Naive B cell (primary cell): Measurements from ENCODE around the gene PKD2. TPM values are rescaled to one million over a fixed set of nuclear protein-coding genes. Genes with fewer than 3 reads are reported as not detected.

Experiments used
- ATAC-seq, 2 donors: fragments of 150-1000 bp; cut with Tn5 transposase; 2 replicates each; pipeline ENCODE4 v1.10.0; 2021; ENCODE audit warnings: low read depth in 2 of 2, mild to moderate bottlenecking in 2 of 2, moderate library complexity in 2 of 2
- DNase-seq: peaks from one replicate; pipeline ENCODE4 v3.0.0; 2022
- H3K27ac Mint-ChIP-seq, 6 donors: one replicate each; pipeline ENCODE4 v1.8.0; 2020 to 2022; ENCODE audit warnings: mild to moderate bottlenecking in 6 of 6, mixed read lengths in 6 of 6, moderate library complexity in 5 of 6, inconsistent platforms in 2 of 6
- H3K27me3 Mint-ChIP-seq, 3 donors: one replicate each; pipeline ENCODE4 v1.8.0; 2021 to 2022; ENCODE audit warnings: mixed read lengths in 3 of 3, mild to moderate bottlenecking in 1 of 3
- H3K36me3 Mint-ChIP-seq, 2 donors: one replicate each; pipeline ENCODE4 v1.8.0; 2020 to 2022; ENCODE audit warnings: mixed read lengths in 2 of 2, inconsistent platforms in 1 of 2, mild to moderate bottlenecking in 1 of 2
- H3K4me1 Mint-ChIP-seq, 3 donors: one replicate each; pipeline ENCODE4 v1.8.0; 2020 to 2022; ENCODE audit warnings: mixed read lengths in 3 of 3, inconsistent platforms in 1 of 3, mild to moderate bottlenecking in 1 of 3, moderate library complexity in 1 of 3
- H3K4me3 Mint-ChIP-seq, 8 donors: one replicate each; pipeline ENCODE4 v1.8.0; 2020 to 2022; ENCODE audit warnings: mild to moderate bottlenecking in 8 of 8, mixed read lengths in 8 of 8, moderate library complexity in 8 of 8, inconsistent platforms in 2 of 8
- H3K9me3 Mint-ChIP-seq, 7 donors: one replicate each; pipeline ENCODE4 v1.8.0; 2020 to 2022; ENCODE audit warnings: mixed read lengths in 7 of 7, mild to moderate bottlenecking in 5 of 7, inconsistent platforms in 2 of 7, moderate library complexity in 1 of 7
- polyA plus RNA-seq, 6 donors: library from polyadenylated mRNA; unstranded; fragments of 300-500 nt; fragmentation: Illumina TruSeq; gene quantifications; one replicate each; pipeline ENCODE4 v1.2.3, GENCODE V29; 2021; ENCODE audit warnings: low read depth in 6 of 6

The PKD2 gene
- 1 to 10 TPM; 1.1 to 5.2 (median 2.2) TPM for polyA plus RNA-seq

DNA sequence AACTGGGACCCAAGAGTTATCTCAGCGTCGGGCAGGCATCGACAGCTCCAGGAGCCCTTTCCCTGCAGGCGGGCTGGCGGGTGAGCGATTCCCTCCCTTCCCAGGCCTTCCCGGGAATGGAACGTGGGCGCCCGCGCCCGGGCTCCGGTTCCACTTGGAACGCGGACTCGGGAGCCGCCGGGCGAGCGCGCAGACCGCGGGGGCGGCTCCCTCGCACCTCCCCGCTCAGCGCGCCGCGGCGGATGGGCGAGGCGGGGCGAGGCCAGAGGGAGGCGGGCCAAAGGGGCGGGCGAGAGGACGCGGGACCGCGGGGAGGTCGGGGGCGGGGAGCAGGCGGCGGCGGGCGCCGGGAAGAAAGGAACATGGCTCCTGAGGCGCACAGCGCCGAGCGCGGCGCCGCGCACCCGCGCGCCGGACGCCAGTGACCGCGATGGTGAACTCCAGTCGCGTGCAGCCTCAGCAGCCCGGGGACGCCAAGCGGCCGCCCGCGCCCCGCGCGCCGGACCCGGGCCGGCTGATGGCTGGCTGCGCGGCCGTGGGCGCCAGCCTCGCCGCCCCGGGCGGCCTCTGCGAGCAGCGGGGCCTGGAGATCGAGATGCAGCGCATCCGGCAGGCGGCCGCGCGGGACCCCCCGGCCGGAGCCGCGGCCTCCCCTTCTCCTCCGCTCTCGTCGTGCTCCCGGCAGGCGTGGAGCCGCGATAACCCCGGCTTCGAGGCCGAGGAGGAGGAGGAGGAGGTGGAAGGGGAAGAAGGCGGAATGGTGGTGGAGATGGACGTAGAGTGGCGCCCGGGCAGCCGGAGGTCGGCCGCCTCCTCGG lies at the start of gene PKD2:
Gene PKD2 (plus strand): TSS at position 332 of the 818 bp plus-strand sequence. CDS start 99 bp downstream, at position 431.
- H3K9me3 Mint-ChIP-seq: no peaks in the 10 kb centered on the region
- DNase-seq: peak; percentile 58
- H3K4me3 Mint-ChIP-seq: peak within 1 kb of the TSS; percentile 91 to 95 (median 94)
- ATAC-seq: peak; percentile 85 to 90
- H3K27ac Mint-ChIP-seq: peak within 1 kb of the TSS in 5 of 6 donors; percentile 65 to 83 (median 73)
- H3K27me3 Mint-ChIP-seq: no peaks in the 10 kb centered on the region
- H3K4me1 Mint-ChIP-seq: peaks cover 18 to 30% (median 23%) of the 10 kb centered on the region in 3 donors
- H3K36me3 Mint-ChIP-seq: no peaks in the 10 kb centered on the region

DNA sequence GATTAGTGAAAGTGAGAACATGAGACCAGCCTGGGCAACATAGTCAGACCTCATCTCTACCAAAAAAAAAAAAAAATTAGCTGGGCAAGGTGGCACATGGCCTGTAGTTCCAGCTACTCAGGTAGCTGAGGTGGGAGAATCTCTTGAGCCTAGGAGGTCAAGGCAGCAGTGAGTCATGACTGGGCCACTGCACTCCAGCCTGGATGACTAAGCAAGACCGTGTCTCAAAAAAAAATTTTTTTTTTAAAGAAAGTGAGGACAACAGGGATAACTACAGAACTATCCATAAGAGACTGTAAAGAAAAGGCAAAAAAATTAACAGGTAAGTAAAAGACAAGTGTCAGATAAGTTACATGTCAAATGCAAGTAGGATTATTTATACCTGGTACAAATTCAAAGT lies 45.4 kb upstream of the PKD2 start:
- ATAC-seq: no peak
- H3K4me3 Mint-ChIP-seq: no peak overlapping the region
- H3K9me3 Mint-ChIP-seq: no peaks in the 10 kb centered on the region
- no peaks in the 10 kb centered on the region for H3K27me3 Mint-ChIP-seq
- no peak for DNase-seq
- H3K4me1 Mint-ChIP-seq: no peaks in the 10 kb centered on the region
- no peaks in the 10 kb centered on the region for H3K36me3 Mint-ChIP-seq
- peak overlapping the region in 1 of 6 donors; percentile 74 for H3K27ac Mint-ChIP-seq

DNA sequence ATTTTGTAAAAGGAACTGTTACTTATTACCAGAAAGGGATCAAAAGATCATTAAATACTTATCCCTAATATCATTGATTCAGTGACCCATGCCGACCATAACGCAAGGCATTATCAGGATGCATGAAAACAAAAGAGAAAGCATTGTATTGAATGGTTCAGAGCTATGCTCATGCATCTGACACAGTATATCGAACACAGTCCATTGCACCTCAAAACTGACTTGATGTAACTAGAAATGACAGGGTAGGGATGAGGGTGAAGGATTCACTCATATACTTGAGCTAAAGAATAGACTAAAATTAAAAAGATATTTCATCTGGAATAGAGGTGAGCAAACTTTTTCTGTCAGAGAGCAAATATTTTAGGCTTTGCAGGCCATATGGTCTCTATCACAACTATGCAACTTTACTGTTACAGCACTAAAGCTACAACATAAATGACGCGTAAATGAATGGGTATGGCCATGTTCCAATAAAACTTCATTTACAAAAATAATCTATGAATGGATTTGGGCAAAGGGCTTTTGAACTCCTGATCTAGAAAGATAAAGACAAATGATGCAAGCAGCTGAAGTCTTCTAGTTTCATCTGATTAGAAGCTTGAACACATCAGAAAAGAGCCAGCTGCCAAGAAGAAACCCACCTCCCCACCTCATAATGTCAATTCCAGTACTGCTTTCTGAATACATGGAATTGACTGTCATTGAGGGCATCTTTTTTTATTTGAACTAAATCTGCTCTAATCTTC lies 44.9 kb upstream of the PKD2 start:
- ATAC-seq (no peak), DNase-seq (no peak)
- H3K9me3 Mint-ChIP-seq: no peaks in the 10 kb centered on the region
- no peak overlapping the region for H3K4me3 Mint-ChIP-seq
- no peaks in the 10 kb centered on the region for H3K36me3 Mint-ChIP-seq
- H3K27ac Mint-ChIP-seq: no peak overlapping the region
- no peaks in the 10 kb centered on the region for H3K4me1 Mint-ChIP-seq
- no peaks in the 10 kb centered on the region for H3K27me3 Mint-ChIP-seq

DNA sequence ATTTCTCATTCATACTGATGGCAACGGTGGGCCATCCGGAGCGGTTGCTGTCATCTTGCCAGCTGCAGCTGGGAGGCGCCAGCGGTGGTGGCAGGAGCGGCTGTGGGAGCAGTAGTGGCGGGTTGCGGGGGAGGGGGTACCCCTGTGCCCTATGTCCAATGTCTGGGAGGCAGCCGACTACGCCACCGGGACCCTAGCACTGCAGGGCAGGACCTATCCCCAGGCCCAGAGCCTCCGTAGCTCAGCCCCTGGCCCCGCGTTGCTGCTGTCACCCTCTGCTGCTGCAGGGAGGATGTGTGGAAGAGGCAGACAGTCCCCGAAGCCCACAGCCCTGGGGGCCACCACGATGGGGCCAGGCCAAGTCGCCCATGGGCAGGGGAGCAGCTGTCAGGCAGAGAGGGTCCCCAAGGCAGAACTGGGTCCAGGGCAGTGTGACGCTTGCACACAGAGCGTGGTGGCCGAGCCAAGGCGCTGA lies 41.9 kb upstream of the PKD2 start:
- Mint-ChIP-seq H3K27ac (no peak overlapping the region), H3K9me3 (no peaks in the 10 kb centered on the region), H3K4me1 (no peaks in the 10 kb centered on the region), H3K27me3 (peaks cover 0 to 3% (median 0%) of the 10 kb centered on the region in 3 donors), H3K36me3 (no peaks in the 10 kb centered on the region), H3K4me3 (no peak overlapping the region)
- no peak for DNase-seq
- ATAC-seq: no peak

DNA sequence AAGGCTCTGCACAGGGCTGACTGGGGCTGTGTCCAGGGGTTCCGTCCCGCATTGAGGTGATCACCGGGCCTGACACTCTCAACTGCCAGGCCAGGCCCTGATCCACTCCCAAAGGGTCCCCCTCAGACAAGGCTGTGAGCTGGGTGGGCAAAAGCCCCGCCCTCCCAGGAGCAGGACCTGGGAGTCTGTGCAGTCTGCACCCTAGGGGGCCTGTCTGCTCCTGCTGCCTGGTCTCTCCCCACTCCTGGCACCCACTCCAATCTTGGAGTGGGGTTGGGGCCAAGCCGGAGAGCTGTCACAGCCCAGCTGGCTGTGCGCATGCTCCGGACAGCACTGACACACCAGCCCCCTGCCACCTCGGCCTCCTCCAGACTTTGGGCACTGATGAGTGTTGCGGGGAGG lies 41.3 kb upstream of the PKD2 start:
- DNase-seq (no peak), ATAC-seq (no peak)
- Mint-ChIP-seq H3K4me3 (no peak overlapping the region), H3K4me1 (no peaks in the 10 kb centered on the region), H3K9me3 (no peaks in the 10 kb centered on the region), H3K27me3 (peaks cover 0 to 4% (median 0%) of the 10 kb centered on the region in 3 donors), H3K36me3 (no peaks in the 10 kb centered on the region), H3K27ac (no peak overlapping the region)

DNA sequence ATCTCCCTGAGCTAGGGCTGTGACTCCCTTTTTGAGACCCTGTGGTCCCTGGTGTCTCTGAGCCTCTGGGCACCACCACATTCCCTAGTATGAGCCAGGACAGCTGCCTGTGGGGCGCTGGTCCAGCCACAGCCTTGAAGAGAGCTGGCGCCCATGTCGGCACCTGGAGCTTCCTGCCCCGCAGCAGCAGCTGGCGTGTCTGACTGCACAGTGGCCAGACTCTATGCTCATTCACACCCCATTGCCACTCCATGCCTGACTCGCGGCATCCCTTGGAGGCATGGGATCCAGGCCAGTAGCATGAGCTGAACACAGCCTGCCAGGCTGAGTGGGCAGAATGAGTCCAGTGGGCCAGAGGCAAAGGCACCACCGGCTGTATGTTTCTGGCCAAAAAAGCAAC lies 40.2 kb upstream of the PKD2 start:
- H3K36me3 Mint-ChIP-seq: no peaks in the 10 kb centered on the region
- no peak for ATAC-seq
- no peaks in the 10 kb centered on the region for H3K4me1 Mint-ChIP-seq
- no peak overlapping the region for H3K4me3 Mint-ChIP-seq
- no peak overlapping the region for H3K27ac Mint-ChIP-seq
- H3K9me3 Mint-ChIP-seq: no peaks in the 10 kb centered on the region
- no peak for DNase-seq
- H3K27me3 Mint-ChIP-seq: peaks cover 0 to 4% (median 0%) of the 10 kb centered on the region in 3 donors

DNA sequence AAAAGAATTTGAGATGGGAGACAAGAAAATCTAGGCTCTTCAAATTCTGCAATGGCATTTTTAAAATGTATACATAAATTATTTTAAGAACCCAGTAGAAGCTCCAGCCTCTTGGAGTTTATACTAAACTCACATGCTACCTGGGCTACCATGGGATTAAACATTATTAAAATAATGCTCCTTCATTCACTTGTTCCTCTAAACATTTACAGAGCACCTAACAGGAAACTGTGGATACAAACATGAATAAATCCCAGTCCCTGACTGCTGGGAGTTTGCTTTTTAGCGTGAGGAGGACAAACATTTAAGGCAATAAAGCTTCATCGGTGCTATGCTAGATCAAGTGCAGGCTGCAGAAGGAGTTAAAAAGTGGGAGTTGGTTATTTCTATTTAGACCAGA lies 37.3 kb upstream of the PKD2 start:
- DNase-seq (no peak), ATAC-seq (no peak)
- Mint-ChIP-seq H3K27me3 (peaks cover 1 to 5% (median 4%) of the 10 kb centered on the region in 3 donors), H3K27ac (no peak overlapping the region), H3K4me1 (peaks cover 0 to 1% (median under 1%) of the 10 kb centered on the region in 3 donors), H3K9me3 (no peaks in the 10 kb centered on the region), H3K4me3 (no peak overlapping the region), H3K36me3 (no peaks in the 10 kb centered on the region)

DNA sequence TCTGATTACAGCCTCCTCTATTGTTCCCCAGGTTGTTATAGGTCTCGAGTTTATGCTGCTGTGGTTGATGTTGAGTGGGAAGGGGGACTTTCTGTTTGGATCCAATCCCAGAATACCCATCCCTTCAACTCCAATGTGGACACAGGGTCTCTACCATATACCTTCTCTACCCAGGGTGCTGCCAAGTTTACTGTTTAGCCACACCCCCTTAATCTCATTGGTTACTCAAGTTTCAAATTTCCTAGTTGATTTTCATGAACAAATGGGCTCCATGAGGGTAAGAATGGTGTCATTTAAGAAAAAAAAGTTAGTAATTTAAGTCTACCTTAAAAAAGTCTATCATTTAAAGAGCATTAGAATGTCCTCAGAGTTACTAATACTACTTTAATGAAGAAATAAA lies 35.6 kb upstream of the PKD2 start:
- peaks cover 5 to 10% (median 7%) of the 10 kb centered on the region in 3 donors for H3K27me3 Mint-ChIP-seq
- H3K9me3 Mint-ChIP-seq: no peaks in the 10 kb centered on the region

DNA sequence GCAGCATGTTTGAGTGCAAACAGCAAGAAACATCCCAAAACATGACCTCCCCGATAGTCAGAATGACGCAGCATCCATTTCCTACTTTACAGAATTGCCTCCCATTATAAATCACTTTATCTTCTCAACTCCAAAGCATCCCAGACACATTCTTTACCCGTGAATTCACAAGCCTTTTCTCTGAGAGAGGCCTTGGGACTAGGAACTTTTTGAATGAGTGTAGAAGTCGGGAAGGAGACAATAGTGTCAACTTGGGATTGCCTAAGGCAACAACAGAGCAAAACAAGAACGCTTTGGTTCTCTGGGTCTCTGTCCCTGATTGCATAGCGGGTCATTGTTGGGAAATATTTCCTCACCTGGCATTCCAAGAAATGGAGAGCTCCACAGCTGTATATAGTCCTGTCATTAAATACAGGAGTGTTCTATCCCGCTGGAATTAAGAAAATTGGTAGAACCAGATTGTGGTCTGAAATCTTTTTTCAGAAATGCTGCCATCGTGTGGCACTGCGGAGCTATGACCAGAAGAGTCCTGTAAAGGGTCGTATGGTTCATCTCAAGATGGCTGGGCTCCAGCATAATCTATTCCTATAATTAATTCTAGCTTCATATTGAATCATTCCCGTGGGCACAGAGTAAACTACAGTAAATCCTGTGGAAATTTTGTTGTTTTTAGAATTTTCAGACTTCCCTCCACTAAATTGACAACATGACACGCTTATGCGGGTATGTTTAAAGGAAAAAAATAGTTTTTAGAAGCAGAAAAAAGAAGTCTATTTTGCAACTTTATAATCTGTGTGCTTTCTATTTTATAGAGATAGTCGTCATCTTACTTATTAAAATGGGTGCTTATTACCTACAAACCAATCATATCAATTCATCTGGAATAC lies 33.9 kb upstream of the PKD2 start:
- ATAC-seq (peak; percentile 68 to 82), DNase-seq (peak; percentile 14)
- Mint-ChIP-seq H3K27me3 (peaks cover 10 to 16% (median 11%) of the 10 kb centered on the region in 3 donors), H3K36me3 (no peaks in the 10 kb centered on the region), H3K4me3 (no peak overlapping the region), H3K4me1 (peaks cover 4 to 9% (median 7%) of the 10 kb centered on the region in 3 donors), H3K9me3 (no peaks in the 10 kb centered on the region), H3K27ac (no peak overlapping the region)

More for the DNA sequence above, 35.6 kb upstream of the PKD2 start:
- Mint-ChIP-seq H3K4me1 (peaks cover 4 to 9% (median 7%) of the 10 kb centered on the region in 3 donors), H3K36me3 (no peaks in the 10 kb centered on the region), H3K4me3 (no peak overlapping the region), H3K27ac (peak overlapping the region in 1 of 6 donors; percentile 4)
- ATAC-seq (no peak), DNase-seq (no peak)

DNA sequence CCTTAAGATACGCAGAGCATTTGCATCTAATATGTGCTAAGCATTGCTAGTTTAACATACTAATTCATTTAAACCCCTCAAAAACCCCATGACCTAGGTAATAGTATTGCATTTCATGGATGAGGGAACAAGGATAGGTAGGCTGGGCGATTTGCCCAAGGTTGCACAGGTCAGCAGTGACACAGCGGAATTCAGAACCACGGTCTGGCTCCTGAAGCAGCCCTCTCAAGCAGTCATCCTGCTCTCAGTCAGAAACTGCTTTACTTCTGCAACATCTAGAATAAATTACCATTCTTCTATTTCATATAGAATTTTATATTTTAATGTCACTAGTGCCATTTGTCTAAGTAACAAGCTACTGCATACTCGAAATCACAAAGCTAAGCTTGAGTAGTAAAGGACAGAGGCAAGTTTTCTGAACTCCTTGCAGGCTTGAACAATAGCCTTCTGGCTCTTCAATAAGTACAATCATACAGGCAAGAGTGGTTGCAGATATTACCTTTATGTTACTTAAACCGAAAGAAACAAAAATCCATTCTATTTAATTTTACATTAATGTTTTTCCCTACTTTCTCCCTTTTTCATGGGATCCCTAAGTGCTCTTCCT lies 32.5 kb upstream of the PKD2 start:
- no peaks in the 10 kb centered on the region for H3K9me3 Mint-ChIP-seq
- H3K27ac Mint-ChIP-seq: no peak overlapping the region
- DNase-seq (no peak), ATAC-seq (no peak)
- peaks cover 4 to 9% (median 7%) of the 10 kb centered on the region in 3 donors for H3K4me1 Mint-ChIP-seq
- H3K36me3 Mint-ChIP-seq: no peaks in the 10 kb centered on the region
- H3K27me3 Mint-ChIP-seq: peaks cover 10 to 16% (median 11%) of the 10 kb centered on the region in 3 donors
- H3K4me3 Mint-ChIP-seq: peak overlapping the region in 2 of 8 donors; percentile 7 to 50

DNA sequence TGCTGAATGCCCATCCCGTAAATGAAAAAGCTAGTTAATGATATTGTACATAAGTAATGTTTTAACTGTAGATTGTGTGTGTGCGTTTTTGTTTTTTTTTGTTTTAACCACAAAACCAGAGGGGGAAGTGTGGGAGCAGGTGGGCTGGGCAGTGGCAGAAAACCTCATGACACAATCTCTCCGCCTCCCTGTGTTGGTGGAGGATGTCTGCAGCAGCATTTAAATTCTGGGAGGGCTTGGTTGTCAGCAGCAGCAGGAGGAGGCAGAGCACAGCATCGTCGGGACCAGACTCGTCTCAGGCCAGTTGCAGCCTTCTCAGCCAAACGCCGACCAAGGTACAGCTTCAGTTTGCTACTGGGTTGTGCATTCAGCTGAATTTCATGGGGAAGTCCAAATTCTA lies 32.0 kb upstream of the PKD2 start, which contains the start of gene SPP1:
Gene SPP1 (plus strand): TSS at position 249 of the 400 bp plus-strand sequence. CDS start 1,182 bp downstream, outside the sequence.
- ATAC-seq: peak; percentile 70 to 79
- peak within 1 kb of the TSS in 5 of 8 donors; percentile 7 to 63 (median 41) for H3K4me3 Mint-ChIP-seq
- H3K27ac Mint-ChIP-seq: no peak within 1 kb of the TSS
- H3K9me3 Mint-ChIP-seq: no peaks in the 10 kb centered on the region
- no peaks in the 10 kb centered on the region for H3K36me3 Mint-ChIP-seq
- peaks cover 8 to 16% (median 11%) of the 10 kb centered on the region in 3 donors for H3K27me3 Mint-ChIP-seq
- peaks cover 4 to 9% (median 7%) of the 10 kb centered on the region in 3 donors for H3K4me1 Mint-ChIP-seq
- peak; percentile 13 for DNase-seq

DNA sequence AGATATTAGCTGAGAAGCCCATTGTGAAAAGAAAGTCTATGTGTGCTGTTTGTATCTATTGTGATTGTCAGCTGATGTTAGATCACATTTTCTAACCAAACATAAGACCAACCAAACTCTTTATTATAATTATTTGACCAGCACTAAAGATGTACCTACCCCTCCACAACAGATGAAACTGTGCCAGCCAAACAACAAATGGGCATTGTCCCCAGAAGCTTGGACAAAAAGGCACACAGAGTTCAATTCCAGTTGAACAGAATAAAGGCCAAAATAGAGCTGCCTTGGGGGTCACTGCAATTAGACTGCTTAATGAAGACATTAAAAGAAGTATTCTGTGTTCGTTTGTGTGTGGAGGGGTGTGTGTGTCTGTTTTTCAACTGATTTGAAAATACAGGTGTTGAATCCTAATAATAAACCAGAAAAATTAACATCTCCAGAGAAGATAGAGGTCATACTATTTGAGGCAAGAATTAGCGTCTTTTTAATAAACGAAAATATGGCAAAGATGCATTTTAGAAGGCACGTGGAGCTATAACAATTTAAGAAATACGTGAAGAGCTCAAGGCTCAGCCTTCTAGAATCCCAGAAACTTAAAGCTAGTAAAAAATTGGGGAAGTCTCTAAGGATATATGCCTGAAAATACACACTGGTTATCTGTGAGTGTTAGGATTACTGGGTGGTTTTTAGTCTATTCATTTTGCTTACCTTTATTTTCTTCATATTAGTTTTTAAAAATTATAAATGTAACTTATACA lies 29.7 kb upstream of the PKD2 start:
- no peak for DNase-seq
- peaks cover 4 to 9% (median 7%) of the 10 kb centered on the region in 3 donors for H3K4me1 Mint-ChIP-seq
- peaks cover 5 to 16% (median 11%) of the 10 kb centered on the region in 3 donors for H3K27me3 Mint-ChIP-seq
- H3K4me3 Mint-ChIP-seq: no peak overlapping the region
- H3K9me3 Mint-ChIP-seq: no peaks in the 10 kb centered on the region
- H3K36me3 Mint-ChIP-seq: no peaks in the 10 kb centered on the region
- no peak overlapping the region for H3K27ac Mint-ChIP-seq
- no peak for ATAC-seq
